ENCODE measurements around the gene EML5. TPM values are rescaled to one million over a fixed set of nuclear protein-coding genes. Genes with fewer than 3 reads are reported as not detected.

The EML5 gene
- total and polyA plus RNA-seq, 2 experiments from 2014 or later = 1.4 TPM; not detected in 1

DNA sequence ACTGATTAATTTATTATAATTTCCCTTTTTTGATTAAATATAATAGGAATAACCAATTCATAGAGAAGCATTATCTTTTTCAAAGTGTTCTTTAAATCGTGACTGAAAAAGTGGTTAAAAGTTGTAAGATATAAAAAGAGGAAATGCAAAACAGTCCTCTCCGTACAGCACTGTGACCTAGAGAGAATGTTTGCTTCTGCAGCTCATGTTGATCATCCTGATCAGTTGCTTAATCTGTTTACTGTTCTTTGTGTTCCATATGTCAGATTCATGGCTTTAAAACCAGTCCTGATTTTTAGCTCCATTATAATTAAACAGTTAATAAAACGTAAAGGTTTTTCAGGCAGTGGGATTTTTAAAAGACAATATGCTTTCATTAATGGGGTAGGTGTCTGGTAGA lies 36.4 kb upstream of the EML5 start:
- Histone ChIP-seq H3K9me2 (replicated peaks; ENCODE audit: insufficient read depth) (no peaks in the 10 kb centered on the region), H3K27ac (no peak overlapping the region), H2AFZ (no peak overlapping the region), H3K4me3 (no peak overlapping the region), H3K9me3 (ENCODE audit: low read depth) (no peaks in the 10 kb centered on the region), H3K27me3 (no peaks in the 10 kb centered on the region), H3K36me3 (replicated peaks; ENCODE audit: insufficient read depth, low read depth) (no peaks in the 10 kb centered on the region), H4K20me1 (ENCODE audit: insufficient read depth, poor library complexity, severe bottlenecking) (no peaks in the 10 kb centered on the region), H3K79me2 (peaks cover 73% of the 10 kb centered on the region), H3K4me2 (peak overlapping the region; percentile 31), H3K4me1 (ENCODE audit: insufficient read depth) (peaks cover 9% of the 10 kb centered on the region)
- TF ChIP-seq EZH2phosphoT487 (IDR thresholded peaks at IDR 0.05; ENCODE audit: low read depth, severe bottlenecking, unreplicated experiment) = no peak
- TF ChIP-seq, protein P1, sequence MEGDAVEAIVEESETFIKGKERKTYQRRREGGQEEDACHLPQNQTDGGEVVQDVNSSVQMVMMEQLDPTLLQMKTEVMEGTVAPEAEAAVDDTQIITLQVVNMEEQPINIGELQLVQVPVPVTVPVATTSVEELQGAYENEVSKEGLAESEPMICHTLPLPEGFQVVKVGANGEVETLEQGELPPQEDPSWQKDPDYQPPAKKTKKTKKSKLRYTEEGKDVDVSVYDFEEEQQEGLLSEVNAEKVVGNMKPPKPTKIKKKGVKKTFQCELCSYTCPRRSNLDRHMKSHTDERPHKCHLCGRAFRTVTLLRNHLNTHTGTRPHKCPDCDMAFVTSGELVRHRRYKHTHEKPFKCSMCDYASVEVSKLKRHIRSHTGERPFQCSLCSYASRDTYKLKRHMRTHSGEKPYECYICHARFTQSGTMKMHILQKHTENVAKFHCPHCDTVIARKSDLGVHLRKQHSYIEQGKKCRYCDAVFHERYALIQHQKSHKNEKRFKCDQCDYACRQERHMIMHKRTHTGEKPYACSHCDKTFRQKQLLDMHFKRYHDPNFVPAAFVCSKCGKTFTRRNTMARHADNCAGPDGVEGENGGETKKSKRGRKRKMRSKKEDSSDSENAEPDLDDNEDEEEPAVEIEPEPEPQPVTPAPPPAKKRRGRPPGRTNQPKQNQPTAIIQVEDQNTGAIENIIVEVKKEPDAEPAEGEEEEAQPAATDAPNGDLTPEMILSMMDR (IDR thresholded peaks at IDR 0.05; ENCODE audit: poor library complexity) = no peak
- TF ChIP-seq EZH2 (IDR thresholded peaks at IDR 0.05; ENCODE audit: borderline replicate concordance) = no peak
- WGBS (ENCODE audit: low lambda C conversion rate, missing lambda C conversion rate) = 45% methylated on average over 3 of the region's 3 CpGs
- DNase-seq (ENCODE audit: low spot score) = no peak

DNA sequence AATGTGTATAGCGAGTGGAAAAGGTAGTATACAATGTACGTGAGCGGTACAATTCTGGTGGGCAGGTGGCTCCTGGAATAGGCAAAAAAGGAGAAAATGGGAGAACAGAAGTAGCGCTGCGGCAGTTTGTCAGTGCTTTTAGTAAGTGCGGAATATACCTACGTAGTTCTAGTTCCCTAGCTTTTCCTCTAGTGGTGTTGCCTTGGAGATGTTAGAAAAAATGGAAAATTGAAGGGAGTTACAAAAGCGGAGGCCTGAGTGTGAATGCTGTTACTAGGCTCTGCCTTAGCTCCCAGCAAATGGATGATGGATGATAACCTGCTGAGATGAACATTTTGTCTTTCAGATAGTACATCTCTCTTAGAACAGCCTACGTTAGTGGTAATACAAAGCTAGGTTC lies 32.8 kb upstream of the EML5 start:
- no peaks in the 10 kb centered on the region for H3K9me3 ChIP-seq (ENCODE audit: low read depth)
- H3K27me3 ChIP-seq = no peaks in the 10 kb centered on the region
- no peak for DNase-seq (ENCODE audit: low spot score)
- TF ChIP-seq, protein P1 (IDR thresholded peaks at IDR 0.05; ENCODE audit: poor library complexity) = no peak
- TF ChIP-seq EZH2phosphoT487 (IDR thresholded peaks at IDR 0.05; ENCODE audit: low read depth, severe bottlenecking, unreplicated experiment) = no peak
- no peak for TF ChIP-seq EZH2 (IDR thresholded peaks at IDR 0.05; ENCODE audit: borderline replicate concordance)
- WGBS (ENCODE audit: low lambda C conversion rate, missing lambda C conversion rate) = 91% methylated on average over 9 of the region's 9 CpGs
- no peaks in the 10 kb centered on the region for H3K9me2 ChIP-seq (replicated peaks; ENCODE audit: insufficient read depth)
- peak overlapping the region; percentile 67 for H2AFZ ChIP-seq
- peak overlapping the region; percentile 92 for H3K27ac ChIP-seq
- H3K4me2 ChIP-seq = peak overlapping the region; percentile 70
- peaks cover 6% of the 10 kb centered on the region for H3K4me1 ChIP-seq (ENCODE audit: insufficient read depth)
- H4K20me1 ChIP-seq (ENCODE audit: insufficient read depth, poor library complexity, severe bottlenecking) = no peaks in the 10 kb centered on the region
- peak overlapping the region; percentile 42 for H3K4me3 ChIP-seq
- H3K36me3 ChIP-seq (replicated peaks; ENCODE audit: insufficient read depth, low read depth) = no peaks in the 10 kb centered on the region
- peaks cover 49% of the 10 kb centered on the region for H3K79me2 ChIP-seq

DNA sequence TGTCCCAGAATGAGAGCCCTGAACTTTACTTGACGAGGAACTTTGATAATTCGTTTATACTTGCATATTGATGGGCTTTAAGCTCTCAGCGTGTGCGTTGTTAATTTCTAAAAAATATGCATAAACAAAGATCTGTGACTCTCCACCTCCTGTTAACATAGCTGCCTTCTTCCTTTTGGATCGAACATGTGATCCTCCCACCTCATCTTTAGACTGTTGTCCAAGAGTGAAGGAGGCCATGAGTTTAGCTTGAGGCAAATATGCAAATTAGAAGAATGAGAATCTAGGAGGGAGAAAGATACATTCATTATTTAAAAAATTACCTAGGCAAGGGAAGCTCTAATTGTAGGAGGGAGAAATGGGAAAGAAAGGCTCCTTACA lies 32.3 kb upstream of the EML5 start:
- Histone ChIP-seq H3K4me2 (peak overlapping the region; percentile 70), H3K9me2 (replicated peaks; ENCODE audit: insufficient read depth) (no peaks in the 10 kb centered on the region), H3K9me3 (ENCODE audit: low read depth) (no peaks in the 10 kb centered on the region), H3K79me2 (peaks cover 45% of the 10 kb centered on the region), H4K20me1 (ENCODE audit: insufficient read depth, poor library complexity, severe bottlenecking) (no peaks in the 10 kb centered on the region), H3K4me1 (ENCODE audit: insufficient read depth) (peaks cover 6% of the 10 kb centered on the region), H3K36me3 (replicated peaks; ENCODE audit: insufficient read depth, low read depth) (no peaks in the 10 kb centered on the region), H2AFZ (peak overlapping the region; percentile 67), H3K27ac (peak overlapping the region; percentile 92), H3K27me3 (no peaks in the 10 kb centered on the region), H3K4me3 (peak overlapping the region; percentile 42)
- WGBS (ENCODE audit: low lambda C conversion rate, missing lambda C conversion rate) = 6% methylated on average over 5 of the region's 5 CpGs
- no peak for DNase-seq (ENCODE audit: low spot score)
- no peak for TF ChIP-seq EZH2phosphoT487 (IDR thresholded peaks at IDR 0.05; ENCODE audit: low read depth, severe bottlenecking, unreplicated experiment)
- TF ChIP-seq, protein P1 (IDR thresholded peaks at IDR 0.05; ENCODE audit: poor library complexity) = no peak
- no peak for TF ChIP-seq EZH2 (IDR thresholded peaks at IDR 0.05; ENCODE audit: borderline replicate concordance)
